Measurements from ENCODE around the gene PRKD1. TPM values are rescaled to one million over a fixed set of nuclear protein-coding genes. Genes with fewer than 3 reads are reported as not detected.
A peak's percentile ranks its signal among the peaks of the same experiment; 100 is the strongest.

The PRKD1 gene
- total RNA-seq, 4 donors from 2014 or later: 27.4 to 30.9 (median 29.7) TPM

- 36 to 42% methylated on average over 3 of the region's 3 CpGs for WGBS, 2 donors
- Histone ChIP-seq H3K36me3 (no peaks in the 10 kb centered on the region), H3K4me3 (no peak overlapping the region), H3K27me3 (no peaks in the 10 kb centered on the region), H3K27ac (peak overlapping the region in 1 of 4 donors; percentile 25), H3K4me1 (peaks cover 0 to 25% (median 0%) of the 10 kb centered on the region in 4 donors), H3K9me3 (no peaks in the 10 kb centered on the region)
- TF ChIP-seq EP300 (IDR thresholded peaks at IDR 0.05): no peak
- no peak for TF ChIP-seq POLR2A (IDR thresholded peaks at IDR 0.05)
- TF ChIP-seq, protein P1, sequence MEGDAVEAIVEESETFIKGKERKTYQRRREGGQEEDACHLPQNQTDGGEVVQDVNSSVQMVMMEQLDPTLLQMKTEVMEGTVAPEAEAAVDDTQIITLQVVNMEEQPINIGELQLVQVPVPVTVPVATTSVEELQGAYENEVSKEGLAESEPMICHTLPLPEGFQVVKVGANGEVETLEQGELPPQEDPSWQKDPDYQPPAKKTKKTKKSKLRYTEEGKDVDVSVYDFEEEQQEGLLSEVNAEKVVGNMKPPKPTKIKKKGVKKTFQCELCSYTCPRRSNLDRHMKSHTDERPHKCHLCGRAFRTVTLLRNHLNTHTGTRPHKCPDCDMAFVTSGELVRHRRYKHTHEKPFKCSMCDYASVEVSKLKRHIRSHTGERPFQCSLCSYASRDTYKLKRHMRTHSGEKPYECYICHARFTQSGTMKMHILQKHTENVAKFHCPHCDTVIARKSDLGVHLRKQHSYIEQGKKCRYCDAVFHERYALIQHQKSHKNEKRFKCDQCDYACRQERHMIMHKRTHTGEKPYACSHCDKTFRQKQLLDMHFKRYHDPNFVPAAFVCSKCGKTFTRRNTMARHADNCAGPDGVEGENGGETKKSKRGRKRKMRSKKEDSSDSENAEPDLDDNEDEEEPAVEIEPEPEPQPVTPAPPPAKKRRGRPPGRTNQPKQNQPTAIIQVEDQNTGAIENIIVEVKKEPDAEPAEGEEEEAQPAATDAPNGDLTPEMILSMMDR (IDR thresholded peaks at IDR 0.05): no peak
- DNase-seq (ENCODE audit: low spot score in 2 of 2): no peak
Observed at GRCh38 chr14:29749327-29749726, 178.3 kb downstream of the PRKD1 start.

- no peak overlapping the region for H3K4me3 ChIP-seq
- H3K27me3 ChIP-seq: no peaks in the 10 kb centered on the region
- 66 to 74% methylated on average over 3 of the region's 3 CpGs for WGBS, 2 donors
- TF ChIP-seq POLR2A (IDR thresholded peaks at IDR 0.05) (no peak), EP300 (IDR thresholded peaks at IDR 0.05) (no peak)
- TF ChIP-seq, protein P1 (IDR thresholded peaks at IDR 0.05): no peak
- H3K4me1 ChIP-seq: peaks cover 4 to 43% (median 11%) of the 10 kb centered on the region in 4 donors
- H3K27ac ChIP-seq: no peak overlapping the region
- H3K36me3 ChIP-seq: no peaks in the 10 kb centered on the region
- no peaks in the 10 kb centered on the region for H3K9me3 ChIP-seq
- DNase-seq (ENCODE audit: low spot score in 2 of 2): no peak
Observed at GRCh38 chr14:29745863-29746262, 181.8 kb downstream of the PRKD1 start.

DNA sequence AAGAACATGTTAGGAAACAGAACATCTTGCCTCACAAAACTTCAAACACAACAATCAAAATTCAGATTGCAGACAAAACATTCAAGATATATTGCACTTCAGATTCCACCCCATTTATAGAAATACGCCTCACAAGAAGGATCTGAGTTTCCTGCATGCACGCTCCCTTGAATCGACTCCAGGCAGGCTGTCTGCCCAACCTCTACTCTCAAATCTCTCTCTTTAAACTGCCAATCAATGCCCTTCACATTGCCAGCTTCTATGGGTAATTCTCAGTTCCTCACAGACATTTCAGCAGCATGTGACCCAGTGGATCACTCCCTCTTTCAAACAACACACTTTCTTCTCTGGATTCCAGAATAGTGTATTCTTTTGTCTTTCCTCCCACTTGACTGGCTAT lies 184.1 kb downstream of the PRKD1 start:
- 33 to 34% methylated on average over 3 of the region's 3 CpGs for whole genome bisulfite sequencing, 2 donors
- no peaks in the 10 kb centered on the region for H3K36me3 ChIP-seq
- H3K4me3 ChIP-seq: no peak overlapping the region
- no peak for DNase-seq (ENCODE audit: low spot score in 2 of 2)
- H3K27me3 ChIP-seq: no peaks in the 10 kb centered on the region
- peaks cover 4 to 37% (median 11%) of the 10 kb centered on the region in 4 donors for H3K4me1 ChIP-seq
- H3K27ac ChIP-seq: peak overlapping the region in 2 of 4 donors; percentile 38 to 51
- H3K9me3 ChIP-seq: no peaks in the 10 kb centered on the region
- TF ChIP-seq EP300 (IDR thresholded peaks at IDR 0.05): no peak
- TF ChIP-seq, protein P1 (IDR thresholded peaks at IDR 0.05): no peak
- no peak for TF ChIP-seq POLR2A (IDR thresholded peaks at IDR 0.05)

DNA sequence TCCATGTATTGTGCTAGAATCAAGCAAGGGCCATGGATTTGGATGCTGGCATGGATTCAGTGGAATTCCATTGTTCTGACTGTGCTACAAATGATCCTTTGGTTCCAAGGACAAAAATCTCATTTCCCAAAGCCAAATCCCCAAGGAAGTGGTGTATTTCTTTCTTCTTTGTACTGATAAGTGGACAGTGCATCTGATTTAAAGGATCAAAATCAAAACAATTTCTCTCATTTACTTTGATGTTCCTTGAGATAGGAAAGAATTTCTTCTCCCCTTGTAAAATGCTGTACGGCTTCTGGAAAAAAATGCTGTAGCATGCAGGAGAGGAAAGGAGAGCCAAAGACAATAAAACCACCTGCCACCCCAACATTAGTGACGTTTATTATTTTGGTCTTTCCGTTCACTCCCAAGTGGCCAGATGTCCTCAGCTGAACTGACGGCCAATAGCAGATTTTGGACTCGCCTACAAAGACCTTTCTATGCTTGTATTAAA lies 185.7 kb downstream of the PRKD1 start:
- peaks cover 4 to 49% (median 11%) of the 10 kb centered on the region in 4 donors for H3K4me1 ChIP-seq
- H3K27me3 ChIP-seq: no peaks in the 10 kb centered on the region
- DNase-seq (ENCODE audit: low spot score in 2 of 2): peak in 1 of 2 donors; percentile 44
- H3K9me3 ChIP-seq: no peaks in the 10 kb centered on the region
- H3K27ac ChIP-seq: peak overlapping the region in 2 of 4 donors; percentile 7 to 11
- H3K36me3 ChIP-seq: no peaks in the 10 kb centered on the region
- H3K4me3 ChIP-seq: no peak overlapping the region
- 16 to 24% methylated on average over 5 of the region's 5 CpGs for WGBS, 2 donors
- TF ChIP-seq, protein P1 (IDR thresholded peaks at IDR 0.05): no peak
- TF ChIP-seq POLR2A (IDR thresholded peaks at IDR 0.05) (no peak), EP300 (IDR thresholded peaks at IDR 0.05) (peak in 1 of 2 donors; percentile 45)

DNA sequence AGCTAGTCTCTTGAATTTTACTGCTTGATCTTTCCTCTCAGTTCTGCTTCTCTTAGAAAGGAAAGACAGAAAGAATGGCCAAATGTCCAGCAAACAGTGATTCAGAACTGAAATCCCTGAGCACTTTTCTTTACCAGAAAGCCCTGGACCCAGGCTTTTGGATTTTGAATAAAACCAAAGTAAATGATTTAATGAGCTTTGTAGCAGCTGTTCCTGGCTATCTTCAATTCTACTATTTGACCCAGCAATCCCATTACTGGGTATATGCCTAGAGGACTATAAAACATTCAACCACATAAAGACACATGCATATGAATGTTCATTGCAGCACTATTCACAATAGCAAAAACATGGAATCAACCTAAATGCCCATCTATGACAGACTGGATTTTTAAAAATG lies 187.2 kb downstream of the PRKD1 start:
- Histone ChIP-seq H3K4me3 (no peak overlapping the region), H3K9me3 (no peaks in the 10 kb centered on the region), H3K4me1 (peaks cover 4 to 57% (median 11%) of the 10 kb centered on the region in 4 donors), H3K36me3 (no peaks in the 10 kb centered on the region), H3K27me3 (no peaks in the 10 kb centered on the region), H3K27ac (peak overlapping the region in 2 of 4 donors; percentile 5 to 31)
- TF ChIP-seq POLR2A (IDR thresholded peaks at IDR 0.05) (no peak), EP300 (IDR thresholded peaks at IDR 0.05) (no peak)
- TF ChIP-seq, protein P1 (IDR thresholded peaks at IDR 0.05): no peak
- no peak for DNase-seq (ENCODE audit: low spot score in 2 of 2)

Measured in tibial nerve (tissue), 4 donors.